Sciatic nerve (tissue), 2 donors: ENCODE data around the gene PAF1. TPM values are rescaled to one million over a fixed set of nuclear protein-coding genes. Genes with fewer than 3 reads are reported as not detected.

Source experiments
- ATAC-seq: fragments of 200-7000 bp; cut with Tn5 transposase; one replicate; pipeline ENCODE4 v1.9.1; 2020; ENCODE audit warnings: mild to moderate bottlenecking, moderate library complexity
- DNase-seq: peaks from one replicate; pipeline ENCODE4 v3.0.0-alpha.2; 2020; ENCODE audit warnings: low spot score
- intact Hi-C: fragments of 100-400 bp; cut with DNase I; formaldehyde crosslinking; loops from one replicate; pipeline ENCODE4 v1.14.2; 2022
- total RNA-seq: library from RNA; stranded (reverse); fragmentation: NEBNext Ultra II Directional; extraction: Animal tissue kit (Norgen Biotek cat#: 25700); gene quantifications from one replicate; pipeline ENCODE4 v1.2.1, GENCODE V29; 2021
- donor health status: DM: no; HTN: no; CAD: no.
- donor health status: DM: no; HTN: no; CAD: no.

PAF1 gene
- total RNA-seq, 1 donor from 2014 or later = 38.7 TPM

- intact Hi-C loops = no loop called here
- DNase-seq (no peak), ATAC-seq (no peak)
Measured at GRCh38 chr19:39408392-39409207, 17.7 kb upstream of the PAF1 start.

GRCh38 chr19:39407660-39408391 is 16.9 kb upstream of the PAF1 start:
- intact Hi-C loops = no loop called here
- DNase-seq = peak; percentile 76
- no peak for ATAC-seq

GRCh38 chr19:39407410-39407659 is 16.4 kb upstream of the PAF1 start:
- intact Hi-C loops = no loop called here
- DNase-seq = peak; percentile 74
- ATAC-seq = no peak

DNA sequence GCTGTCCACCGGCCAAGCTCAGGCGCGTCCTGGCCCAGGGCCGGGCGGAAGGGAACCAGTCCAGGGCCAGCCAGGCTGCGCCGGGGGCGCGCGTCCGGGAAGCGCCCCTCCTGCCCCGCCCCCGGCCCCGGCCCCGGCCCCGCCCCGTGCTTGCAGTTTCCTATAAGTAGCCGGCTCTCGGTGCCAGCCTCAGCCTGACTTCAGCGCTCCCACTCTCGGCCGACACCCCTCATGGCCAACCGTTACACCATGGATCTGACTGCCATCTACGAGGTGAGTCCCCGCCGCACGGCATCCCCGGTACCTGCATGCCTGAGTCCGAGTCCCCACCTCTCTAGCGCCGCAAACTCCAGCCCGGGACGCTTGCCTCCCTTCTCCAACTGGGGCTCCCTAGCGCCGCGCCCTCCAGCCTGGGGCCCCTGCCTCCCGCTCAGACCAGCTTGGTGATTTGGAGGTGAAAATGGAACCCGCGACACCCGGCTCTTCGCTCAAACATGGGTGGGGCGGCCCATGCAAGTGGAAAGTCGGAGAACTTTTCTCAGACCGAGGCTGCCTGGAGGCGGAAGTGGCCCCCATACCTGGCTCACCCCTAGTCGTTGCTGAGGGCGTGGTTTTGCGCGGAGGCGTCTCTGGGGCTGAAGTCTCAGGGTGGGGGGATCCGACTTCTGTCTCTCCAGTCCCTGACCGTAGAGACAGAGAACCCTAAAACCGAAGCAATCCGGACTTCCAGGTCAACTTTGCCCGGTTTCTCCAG is 15.9 kb upstream of the PAF1 start, which contains the start of gene ZFP36:
ZFP36 (plus strand) TSS at position 192 of the 754 bp plus-strand sequence; CDS start at position 250, 58 bp downstream.
- intact Hi-C loops = no loop called here
- DNase-seq (peak; percentile 96), ATAC-seq (peak; percentile 29)

DNA sequence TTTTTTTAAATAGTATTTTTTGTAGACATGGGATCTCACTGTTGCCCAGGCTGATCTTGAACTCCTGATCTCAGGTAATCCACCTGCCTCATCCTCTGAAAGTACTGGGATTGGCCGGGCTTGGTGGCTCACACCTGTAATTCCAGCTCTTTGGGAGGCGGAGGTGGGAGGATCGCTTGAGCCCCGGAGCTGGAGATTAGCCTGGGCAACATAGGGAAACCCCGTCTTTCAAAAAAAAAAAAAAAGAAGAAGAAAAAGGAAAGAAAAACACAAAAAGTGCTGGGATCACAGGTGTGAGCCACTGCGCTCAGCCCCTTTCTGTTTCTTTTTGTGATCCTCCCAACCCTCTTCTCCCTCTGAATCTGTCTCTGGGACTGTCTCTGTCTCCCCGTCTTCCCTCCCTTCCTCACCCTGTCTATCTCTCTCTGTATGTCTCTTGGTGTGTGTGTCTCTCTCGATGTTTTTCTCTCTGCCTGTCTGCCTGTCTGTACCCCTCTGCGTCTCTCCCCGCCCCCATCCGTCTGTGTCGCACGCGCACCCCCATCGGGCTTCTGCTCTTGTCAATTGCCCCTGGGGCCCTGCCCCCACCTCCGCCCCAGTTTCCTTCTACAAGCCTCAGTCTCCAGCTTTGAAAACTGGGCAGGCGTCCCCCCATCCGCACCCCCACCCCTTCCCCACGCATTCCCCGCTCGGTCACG is 15.2 kb upstream of the PAF1 start:
- DNase-seq (no peak), ATAC-seq (no peak)
- intact Hi-C loops = no loop called here

DNA sequence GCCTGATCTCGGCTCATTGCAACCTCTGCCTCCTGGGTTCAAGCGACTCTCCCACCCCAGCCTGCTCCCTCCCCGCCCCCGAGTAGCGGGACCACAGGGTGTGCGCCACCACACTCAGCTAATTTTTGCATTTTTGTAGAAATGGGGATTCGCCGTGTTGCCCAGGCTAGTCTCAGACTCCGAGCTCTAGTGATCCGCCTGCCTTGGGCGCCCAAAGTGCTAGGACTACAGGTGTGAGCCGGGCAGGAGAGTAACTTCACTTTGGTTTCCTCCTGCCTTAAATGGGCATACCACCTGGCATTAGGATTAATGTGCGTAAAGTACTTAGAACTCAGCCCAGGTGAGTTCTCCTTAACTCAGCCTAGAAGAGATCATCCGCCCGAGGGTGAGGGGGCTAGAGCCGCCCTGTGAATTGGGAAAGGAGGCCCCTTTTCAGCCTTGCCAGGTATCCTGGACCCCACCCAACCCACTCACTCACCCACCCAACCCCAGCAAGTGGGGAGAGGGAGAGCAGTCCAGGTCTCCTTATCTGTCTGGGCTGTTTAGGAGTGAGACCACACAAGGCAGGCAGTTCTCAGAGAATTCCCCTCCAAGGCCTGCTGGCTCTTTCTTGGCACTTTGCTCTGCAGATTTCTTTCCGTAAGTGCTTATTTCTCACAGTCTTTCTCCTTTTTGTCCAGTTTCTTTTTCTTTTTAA is 14.5 kb upstream of the PAF1 start:
- no peak for DNase-seq
- intact Hi-C loops = no loop called here
- ATAC-seq = no peak

DNA sequence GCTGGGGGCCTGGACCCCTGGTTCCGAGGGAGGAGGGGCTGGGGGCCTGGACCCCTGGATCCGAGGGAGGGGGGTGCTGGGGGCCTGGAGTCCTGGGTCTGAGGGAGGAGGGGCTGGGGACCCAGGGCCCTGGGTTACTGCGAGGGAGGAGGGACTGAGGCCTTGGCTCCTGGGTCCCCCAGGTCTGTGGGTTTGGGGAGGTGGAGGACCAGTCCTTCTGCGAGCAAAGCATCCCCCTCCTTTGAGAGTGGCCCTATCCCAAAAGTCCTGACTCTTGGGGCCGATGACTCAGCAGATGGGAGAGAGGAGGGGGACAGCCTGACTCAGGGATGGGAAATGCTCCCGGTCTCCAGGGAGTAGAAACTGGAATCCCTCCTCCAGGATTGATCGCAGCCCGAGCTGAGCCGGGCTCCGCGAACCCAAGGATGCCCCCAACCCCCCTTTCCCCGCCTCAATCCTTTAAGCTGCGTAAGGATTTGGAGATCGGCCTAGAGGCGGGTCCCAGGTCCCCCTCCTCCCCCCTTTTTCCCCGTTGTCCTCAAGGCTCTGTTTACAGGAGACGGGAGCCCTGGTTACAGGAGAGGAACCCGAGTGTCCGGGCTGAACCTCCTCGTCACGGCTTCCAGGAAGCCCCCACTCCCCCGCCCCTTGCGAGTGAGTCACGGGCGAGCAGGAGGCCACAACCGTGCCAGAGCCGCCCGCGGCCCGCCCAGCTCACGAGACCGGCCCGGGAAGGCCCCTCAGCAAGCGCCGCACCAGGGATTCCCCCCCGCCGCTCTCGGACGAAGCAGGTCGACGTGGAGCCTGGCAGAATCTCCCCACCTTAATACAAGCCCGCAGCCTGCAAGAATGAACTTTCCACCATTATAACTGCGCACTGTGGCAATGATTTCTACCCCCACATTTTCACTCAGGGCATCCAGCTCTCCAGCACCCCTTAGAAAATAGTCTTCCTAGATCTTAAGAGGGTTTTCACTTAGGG is 12.7 kb upstream of the PAF1 start:
- ATAC-seq (peak; percentile 78), DNase-seq (peak; percentile 99)
- intact Hi-C loops = no loop called here

- DNase-seq (peak; percentile 95), ATAC-seq (peak; percentile 59)
- intact Hi-C loops = no loop called here
Measured at GRCh38 chr19:39402346-39403300, 11.7 kb upstream of the PAF1 start.

GRCh38 chr19:39401549-39402345 is 10.8 kb upstream of the PAF1 start:
- DNase-seq = peak; percentile 76
- ATAC-seq = no peak
- intact Hi-C loops = no loop called here

DNA sequence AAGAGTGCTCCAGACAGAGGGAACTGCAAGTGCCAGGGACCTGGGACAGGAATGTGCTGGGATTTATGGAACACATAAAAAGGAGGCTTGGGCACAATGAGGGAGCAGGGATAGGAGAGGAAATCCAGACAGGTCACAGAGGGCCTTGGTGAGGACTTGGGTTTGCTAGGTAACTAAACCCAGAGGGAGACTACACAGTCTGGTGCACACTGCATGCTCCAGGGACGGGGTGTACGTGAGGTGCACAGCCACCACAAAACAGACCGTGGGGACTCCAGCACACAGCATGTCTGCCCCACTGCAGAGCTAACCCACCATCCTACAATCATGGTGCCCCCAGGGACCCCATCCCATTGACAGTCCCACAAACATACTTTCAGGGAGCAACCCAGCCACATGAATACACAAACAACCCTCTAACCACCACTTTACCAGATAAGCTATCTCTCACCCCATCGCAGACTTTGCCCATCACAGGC is 10.2 kb upstream of the PAF1 start:
- DNase-seq (no peak), ATAC-seq (no peak)
- intact Hi-C loops = no loop called here

DNA sequence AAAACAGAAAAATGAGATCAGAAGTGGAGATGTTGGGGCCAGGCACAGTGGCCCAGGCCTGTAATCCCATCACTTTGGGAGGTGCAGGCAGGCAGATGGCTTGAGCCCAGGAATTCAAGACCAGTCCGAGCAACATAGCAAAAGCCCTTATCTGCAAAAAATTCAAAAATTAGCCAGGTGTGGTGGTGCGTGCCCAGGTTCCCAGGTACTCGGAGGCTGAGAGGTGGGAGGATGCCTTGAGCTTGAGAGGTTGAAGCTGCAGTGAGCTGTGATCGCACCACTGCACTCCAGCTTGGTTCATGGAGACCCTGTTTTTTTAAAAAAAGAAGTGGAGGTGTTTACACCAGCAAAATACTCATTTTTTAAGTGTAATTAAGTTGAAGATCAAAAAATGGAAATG is 9.2 kb upstream of the PAF1 start:
- DNase-seq = no peak
- ATAC-seq = no peak
- intact Hi-C loops = no loop called here

DNA sequence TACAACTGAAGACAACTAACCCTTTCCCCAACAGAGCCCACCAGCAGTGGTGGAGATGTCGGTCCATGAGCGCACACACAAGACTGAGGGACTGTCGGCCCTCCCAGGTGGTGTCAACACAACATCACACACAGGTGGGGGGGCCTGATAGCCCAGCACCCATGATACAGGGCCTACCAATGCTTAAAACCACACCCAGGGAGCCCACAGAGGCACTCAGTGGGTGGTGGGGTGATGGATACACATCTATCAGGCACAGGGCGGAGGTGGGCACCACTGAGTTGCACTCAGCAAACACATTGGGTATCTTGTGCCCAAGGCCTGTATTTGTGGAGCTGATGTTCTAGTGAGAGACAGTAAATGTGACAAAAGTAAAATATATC is 8.8 kb upstream of the PAF1 start:
- DNase-seq = no peak
- intact Hi-C loops = loop anchor here (10.0 kb wide), 1 partner anchor 55 kb away; the partner anchor contains the start of gene SAMD4B

DNA sequence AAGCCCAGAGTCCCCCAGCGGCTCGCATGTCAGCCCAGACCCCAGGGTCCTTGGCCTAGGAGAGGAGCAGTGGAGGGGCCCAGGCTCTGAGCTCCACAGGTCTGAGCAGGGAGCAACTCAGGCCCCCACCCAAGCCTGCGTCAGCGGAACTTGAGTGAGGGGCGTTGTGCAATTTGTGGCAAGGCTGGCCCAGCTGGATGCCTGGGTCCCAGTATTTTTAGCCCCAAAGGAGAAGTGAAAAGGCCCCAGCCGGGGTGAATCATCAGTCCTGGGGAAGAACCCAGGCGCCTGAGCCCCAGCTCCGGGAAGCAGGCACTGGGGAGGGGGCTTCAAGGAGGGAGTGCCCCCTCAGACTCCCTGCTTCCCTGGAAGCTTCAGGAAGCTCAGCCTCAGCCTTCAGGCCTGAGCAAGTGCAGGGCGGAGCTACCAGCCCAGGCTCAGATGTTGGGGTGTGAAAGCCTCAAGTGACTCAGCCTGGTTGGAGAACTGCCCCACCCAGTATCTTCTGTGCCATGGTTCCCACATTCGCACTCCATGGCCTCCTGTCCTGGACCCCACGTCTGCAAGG is 7.5 kb upstream of the PAF1 start:
- peak; percentile 83 for DNase-seq
- intact Hi-C loops = loop anchor here (10.0 kb wide), 1 partner anchor 54 kb away; the partner anchor contains the start of gene SAMD4B

More for the DNA sequence above, 8.8 kb upstream of the PAF1 start:
- no peak for ATAC-seq

GRCh38 chr19:39397360-39398296 is 6.7 kb upstream of the PAF1 start:
- intact Hi-C loops = loop anchor here (10.0 kb wide), 1 partner anchor 53 kb away; the partner anchor contains the start of gene SAMD4B
- peak; percentile 95 for DNase-seq
- peak; percentile 83 for ATAC-seq

More for the DNA sequence above, 7.5 kb upstream of the PAF1 start:
- peak; percentile 10 for ATAC-seq
